ENCODE data around the gene KANK3. TPM values are rescaled to one million over a fixed set of nuclear protein-coding genes. Genes with fewer than 3 reads are reported as not detected.

The KANK3 gene
- total and polyA plus RNA-seq, 9 of the 15 experiments (the other 6 are each of a cell fraction or from before 2014, with no cell fraction given) = 0.03 to 0.40 (median 0.08) TPM; not detected in 6

GRCh38 chr19:8321067-8321985 lies 21.7 kb downstream of the KANK3 start, which contains the start of the genes NDUFA7 and RPS28 (continued):
- TF ChIP-seq, protein P1, sequence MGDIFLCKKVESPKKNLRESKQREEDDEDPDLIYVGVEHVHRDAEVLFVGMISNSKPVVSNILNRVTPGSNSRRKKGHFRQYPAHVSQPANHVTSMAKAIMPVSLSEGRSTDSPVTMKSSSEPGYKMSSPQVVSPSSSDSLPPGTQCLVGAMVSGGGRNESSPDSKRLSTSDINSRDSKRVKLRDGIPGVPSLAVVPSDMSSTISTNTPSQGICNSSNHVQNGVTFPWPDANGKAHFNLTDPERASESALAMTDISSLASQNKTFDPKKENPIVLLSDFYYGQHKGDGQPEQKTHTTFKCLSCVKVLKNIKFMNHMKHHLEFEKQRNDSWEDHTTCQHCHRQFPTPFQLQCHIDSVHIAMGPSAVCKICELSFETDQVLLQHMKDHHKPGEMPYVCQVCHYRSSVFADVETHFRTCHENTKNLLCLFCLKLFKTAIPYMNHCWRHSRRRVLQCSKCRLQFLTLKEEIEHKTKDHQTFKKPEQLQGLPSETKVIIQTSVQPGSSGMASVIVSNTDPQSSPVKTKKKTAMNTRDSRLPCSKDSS (IDR thresholded peaks at IDR 0.05; ENCODE audit: low read depth, partially characterized antibody) = no peak
- TF ChIP-seq ZFP36 (IDR thresholded peaks at IDR 0.05; ENCODE audit: low read depth, low read length, partially characterized antibody) (no peak), RBM17 (IDR thresholded peaks at IDR 0.05; ENCODE audit: borderline replicate concordance, low read depth, low read length) (no peak), HNRNPLL (IDR thresholded peaks at IDR 0.05; ENCODE audit: low read depth, low read length, poor library complexity, severe bottlenecking) (peak; percentile 45), NFE2 (IDR thresholded peaks at IDR 0.05; ENCODE audit: low read depth) (no peak), DNMT1 (IDR thresholded peaks at IDR 0.05) (no peak), SP2 (IDR thresholded peaks at IDR 0.05; ENCODE audit: extremely low read depth, low read depth, low read length, poor library complexity, severe bottlenecking) (no peak), CEBPG (CRISPR knock-in tag; IDR thresholded peaks at IDR 0.05) (no peak), CEBPG (tag; conservative IDR thresholded peaks at IDR 0.05 in 1 of 2, IDR thresholded peaks at IDR 0.05 in 1 of 2) (no peak), CAMTA2 (CRISPR knock-in tag; conservative IDR thresholded peaks at IDR 0.05) (no peak), MAFG (tag; conservative IDR thresholded peaks at IDR 0.05) (no peak), EZH2 (IDR thresholded peaks at IDR 0.05; ENCODE audit: borderline replicate concordance, low read depth, low read length) (no peak), NR1H2 (CRISPR knock-in tag; IDR thresholded peaks at IDR 0.05) (0 out of 2 replicates have a peak, but pooled peaks have one; percentile 41), GTF2E2 (tag; IDR thresholded peaks at IDR 0.05) (peak; percentile 96), ZBTB12 (CRISPR knock-in tag; IDR thresholded peaks at IDR 0.05) (peak; percentile 94), ESRRA (IDR thresholded peaks at IDR 0.05; ENCODE audit: borderline replicate concordance, low read depth) (peak; percentile 62; the same call in 1 of the 2 replicates), ZKSCAN8 (CRISPR knock-in tag; IDR thresholded peaks at IDR 0.05) (no peak), KDM5B (IDR thresholded peaks at IDR 0.05; ENCODE audit: insufficient replicate concordance, low read depth, low read length) (peak; percentile 89)
- TF ChIP-seq, protein P2, sequence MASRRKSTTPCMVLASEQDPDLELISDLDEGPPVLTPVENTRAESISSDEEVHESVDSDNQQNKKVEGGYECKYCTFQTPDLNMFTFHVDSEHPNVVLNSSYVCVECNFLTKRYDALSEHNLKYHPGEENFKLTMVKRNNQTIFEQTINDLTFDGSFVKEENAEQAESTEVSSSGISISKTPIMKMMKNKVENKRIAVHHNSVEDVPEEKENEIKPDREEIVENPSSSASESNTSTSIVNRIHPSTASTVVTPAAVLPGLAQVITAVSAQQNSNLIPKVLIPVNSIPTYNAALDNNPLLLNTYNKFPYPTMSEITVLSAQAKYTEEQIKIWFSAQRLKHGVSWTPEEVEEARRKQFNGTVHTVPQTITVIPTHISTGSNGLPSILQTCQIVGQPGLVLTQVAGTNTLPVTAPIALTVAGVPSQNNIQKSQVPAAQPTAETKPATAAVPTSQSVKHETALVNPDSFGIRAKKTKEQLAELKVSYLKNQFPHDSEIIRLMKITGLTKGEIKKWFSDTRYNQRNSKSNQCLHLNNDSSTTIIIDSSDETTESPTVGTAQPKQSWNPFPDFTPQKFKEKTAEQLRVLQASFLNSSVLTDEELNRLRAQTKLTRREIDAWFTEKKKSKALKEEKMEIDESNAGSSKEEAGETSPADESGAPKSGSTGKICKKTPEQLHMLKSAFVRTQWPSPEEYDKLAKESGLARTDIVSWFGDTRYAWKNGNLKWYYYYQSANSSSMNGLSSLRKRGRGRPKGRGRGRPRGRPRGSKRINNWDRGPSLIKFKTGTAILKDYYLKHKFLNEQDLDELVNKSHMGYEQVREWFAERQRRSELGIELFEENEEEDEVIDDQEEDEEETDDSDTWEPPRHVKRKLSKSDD (conservative IDR thresholded peaks at IDR 0.05; ENCODE audit: low read length) = peak; percentile 68; the same call in 1 of the 2 replicates
- TF ChIP-seq, protein P3, sequence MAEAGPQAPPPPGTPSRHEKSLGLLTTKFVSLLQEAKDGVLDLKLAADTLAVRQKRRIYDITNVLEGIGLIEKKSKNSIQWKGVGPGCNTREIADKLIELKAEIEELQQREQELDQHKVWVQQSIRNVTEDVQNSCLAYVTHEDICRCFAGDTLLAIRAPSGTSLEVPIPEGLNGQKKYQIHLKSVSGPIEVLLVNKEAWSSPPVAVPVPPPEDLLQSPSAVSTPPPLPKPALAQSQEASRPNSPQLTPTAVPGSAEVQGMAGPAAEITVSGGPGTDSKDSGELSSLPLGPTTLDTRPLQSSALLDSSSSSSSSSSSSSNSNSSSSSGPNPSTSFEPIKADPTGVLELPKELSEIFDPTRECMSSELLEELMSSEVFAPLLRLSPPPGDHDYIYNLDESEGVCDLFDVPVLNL (CRISPR knock-in tag; IDR thresholded peaks at IDR 0.05; ENCODE audit: low read depth) = no peak

All from K562 (cell line).